Epithelial cell of esophagus (primary cell): ENCODE measurements around the gene SLBP.

Experiments
- DNase-seq: peaks from one replicate; pipeline ENCODE4 v3.0.0; 2010; ENCODE audit warnings: low read depth
- H3K4me3 ChIP-seq: 2 replicates; pipeline ENCODE4 v1.5.1; 2011; ENCODE audit warnings: mild to moderate bottlenecking, low read length, control low read depth
- CTCF ChIP-seq: IDR thresholded peaks from 2 replicates; pipeline ENCODE4 v1.5.1; 2011; ENCODE audit warnings: low read depth, mild to moderate bottlenecking, low read length, control low read depth, inconsistent platforms; ENCODE audit not compliant: insufficient read depth; ENCODE audit errors: missing control alignments

Gene SLBP

GRCh38 chr4:1712216-1713002 lies at the start of gene SLBP:
SLBP (minus strand) TSS chr4:1712319; CDS start chr4:1712188, 131 bp downstream.
- H3K4me3 ChIP-seq: peak within 1 kb of the TSS; percentile 88
- peak; percentile 98 for DNase-seq
- TF ChIP-seq CTCF: no peak

- TF ChIP-seq CTCF: no peak
- DNase-seq: no peak
- no peak overlapping the region for H3K4me3 ChIP-seq
These were observed 49.1 kb upstream of the SLBP start for GRCh38 chr4:1761130-1761689.

- DNase-seq: no peak
- no peak for TF ChIP-seq CTCF
- no peak overlapping the region for H3K4me3 ChIP-seq
These were observed 48.5 kb upstream of the SLBP start for GRCh38 chr4:1760521-1761071.

- no peak for TF ChIP-seq CTCF
- DNase-seq: no peak
These were observed 47.7 kb upstream of the SLBP start for GRCh38 chr4:1759818-1760223.

GRCh38 chr4:1759170-1759817 lies 47.2 kb upstream of the SLBP start:
- DNase-seq: no peak
- no peak overlapping the region for H3K4me3 ChIP-seq
- no peak for TF ChIP-seq CTCF

More at GRCh38 chr4:1759818-1760223, 47.7 kb upstream of the SLBP start:
- H3K4me3 ChIP-seq: no peak overlapping the region

- no peak for TF ChIP-seq CTCF
- DNase-seq: peak; percentile 45
- H3K4me3 ChIP-seq: no peak overlapping the region
These were observed 46.4 kb upstream of the SLBP start for GRCh38 chr4:1758306-1759121.
